Activated T-cell treated with anti-CD3 and anti-CD28 coated beads for 24 hours (primary cell): ENCODE data around the gene GPR42.

Experiments used
- DNase-seq: peaks from one replicate; pipeline ENCODE4 v3.0.0-alpha.2; 2020; ENCODE audit warnings: low read depth

GPR42 gene

DNA sequence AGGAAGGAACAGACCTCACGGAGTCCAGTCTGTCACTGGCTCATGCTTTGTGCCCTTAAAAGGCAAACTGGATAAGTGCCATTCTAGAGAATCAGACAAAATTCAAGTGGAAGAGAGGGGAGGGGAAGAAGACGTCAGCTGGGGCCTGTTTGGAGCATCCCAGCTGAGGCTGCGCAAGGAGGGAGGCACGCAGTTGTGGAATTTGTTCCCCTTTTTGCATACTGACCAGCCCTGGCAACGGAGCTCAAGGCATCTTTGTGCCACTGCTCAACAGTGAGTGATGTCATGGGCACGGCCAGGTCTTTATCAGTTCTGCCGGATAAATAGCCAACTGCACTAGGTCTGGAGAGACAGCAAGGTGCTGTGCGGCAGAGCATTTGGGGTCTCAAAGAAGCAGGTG is at the start of gene GPR42:
Gene GPR42 (plus strand): TSS at position 347 of the 400 bp plus-strand sequence. CDS start 292 bp downstream, outside the sequence.
- DNase-seq, result no peak

- DNase-seq, result no peak
Measured at GRCh38 chr19:35321291-35321690, 49.6 kb upstream of the GPR42 start.

- no peak for DNase-seq
Measured at GRCh38 chr19:35322014-35322413, 48.9 kb upstream of the GPR42 start.

GRCh38 chr19:35327642-35328041 is 43.2 kb upstream of the GPR42 start:
- DNase-seq, result no peak

GRCh38 chr19:35328851-35329285 is 42.0 kb upstream of the GPR42 start, which contains the start of gene CD22:
Gene CD22 (plus strand): TSS chr19:35329187. CDS start chr19:35332041, 2,854 bp downstream.
- no peak for DNase-seq

GRCh38 chr19:35329323-35329722 is 41.5 kb upstream of the GPR42 start:
- no peak for DNase-seq

DNA sequence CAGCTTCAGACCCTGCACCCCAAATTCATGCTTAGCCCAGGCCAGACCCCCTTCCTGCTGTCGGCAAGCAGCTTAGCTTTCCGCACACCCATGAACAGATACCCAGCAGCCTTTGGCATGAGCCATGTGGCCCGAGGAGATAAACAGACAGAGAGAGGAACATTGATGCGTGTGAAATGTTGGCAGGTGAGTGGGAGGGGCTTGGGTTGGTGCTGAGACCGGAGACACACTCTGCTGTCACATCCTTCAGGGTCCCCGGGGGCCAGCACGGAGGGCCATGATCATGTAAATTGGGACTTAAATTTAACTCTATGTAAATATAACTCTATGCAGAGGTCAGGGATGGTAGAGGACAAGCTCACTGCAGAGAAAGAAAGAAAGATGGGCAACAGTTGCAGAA is 40.4 kb upstream of the GPR42 start:
- DNase-seq, result no peak

DNA sequence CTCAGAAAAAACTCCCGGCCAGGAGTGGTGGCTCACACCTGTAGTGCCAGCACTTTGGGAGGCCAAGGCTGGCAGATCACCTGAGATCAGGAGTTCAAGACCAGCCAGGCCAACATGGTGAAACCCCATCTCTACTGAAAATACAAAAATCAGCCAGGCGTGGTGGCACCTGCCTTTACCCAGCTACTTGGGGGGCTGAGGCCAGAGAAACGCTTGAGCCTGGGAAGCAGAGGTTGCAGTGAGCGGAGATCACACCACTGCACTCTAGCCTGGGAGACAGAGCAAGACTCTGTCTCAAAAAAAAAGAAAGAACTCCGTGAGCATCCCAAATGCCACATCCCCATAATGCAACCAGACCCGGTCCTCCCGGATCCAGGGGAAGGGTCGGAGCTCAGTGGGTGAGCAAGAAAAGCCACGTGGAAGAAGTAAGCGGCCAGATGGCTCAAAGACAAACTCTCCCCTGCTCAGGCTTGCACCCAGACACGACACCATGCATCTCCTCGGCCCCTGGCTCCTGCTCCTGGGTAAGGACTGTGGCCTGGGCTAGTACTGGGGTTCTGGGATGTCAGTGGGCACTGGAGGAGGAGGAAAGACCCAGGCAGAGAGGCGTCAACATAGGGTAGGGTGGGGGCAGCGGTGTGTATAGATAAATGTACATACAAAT is 39.2 kb upstream of the GPR42 start:
- no peak for DNase-seq

GRCh38 chr19:35332817-35333216 is 38.1 kb upstream of the GPR42 start:
- DNase-seq, result no peak

DNA sequence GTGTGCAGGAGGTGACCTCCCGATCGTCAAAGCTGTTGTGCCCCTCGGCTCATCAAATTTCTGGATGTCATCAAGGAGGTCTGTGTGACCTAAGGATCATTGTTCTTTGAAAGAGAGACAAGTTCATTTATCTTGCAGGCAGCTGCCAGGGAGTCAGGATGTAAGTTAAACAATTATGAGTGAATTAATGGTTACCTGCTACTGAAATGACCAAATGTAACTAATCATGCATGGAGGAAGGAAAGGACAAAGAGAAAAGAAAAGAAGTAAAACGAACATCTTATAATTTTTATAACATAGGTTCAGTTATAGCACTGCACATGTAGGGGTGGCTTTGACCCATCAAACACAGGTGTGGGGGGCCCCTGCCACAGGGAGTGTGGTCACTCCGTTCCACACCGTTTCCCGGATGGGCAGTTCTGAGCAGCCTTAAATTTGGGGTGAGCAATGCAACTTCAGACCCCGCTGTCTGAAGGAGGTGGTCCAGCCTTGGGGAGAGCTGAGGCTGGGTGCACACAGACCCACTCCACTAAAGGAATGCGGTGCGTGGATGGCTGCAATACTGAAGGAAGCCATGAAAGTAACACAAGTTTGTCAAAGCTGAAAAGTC is 36.6 kb upstream of the GPR42 start:
- DNase-seq, result no peak

DNA sequence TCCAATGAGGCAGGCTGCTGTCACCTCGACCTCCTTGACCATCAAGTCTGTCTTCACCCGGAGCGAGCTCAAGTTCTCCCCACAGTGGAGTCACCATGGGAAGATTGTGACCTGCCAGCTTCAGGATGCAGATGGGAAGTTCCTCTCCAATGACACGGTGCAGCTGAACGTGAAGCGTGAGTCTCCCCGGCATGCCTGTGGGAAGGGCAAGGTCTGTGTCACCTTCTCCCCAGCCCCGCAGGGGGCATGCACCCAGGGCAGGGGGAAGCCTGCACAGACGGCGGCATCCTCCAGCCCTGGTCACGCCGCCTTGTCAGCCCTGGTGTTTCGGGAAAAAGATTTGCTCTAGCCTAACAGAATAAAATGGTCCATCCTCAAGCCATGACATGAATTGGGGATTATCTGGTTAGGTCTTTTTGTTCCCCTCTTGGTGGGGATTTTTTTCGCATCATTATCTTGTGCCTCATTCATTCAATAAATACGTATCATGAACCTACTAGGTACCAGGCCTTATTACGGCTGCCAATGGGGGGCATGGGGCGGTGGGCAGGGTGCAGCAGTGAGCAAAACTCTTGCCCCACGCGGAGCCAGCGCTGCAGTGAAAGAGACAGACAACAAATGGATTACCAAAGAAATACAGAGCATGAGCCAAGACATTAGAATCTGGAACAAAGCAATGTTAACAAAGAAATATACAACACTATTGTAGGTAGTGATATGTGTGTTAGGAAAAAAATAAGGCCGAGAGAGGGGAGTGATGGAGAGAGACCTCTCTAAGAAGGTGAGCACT is 34.5 kb upstream of the GPR42 start:
- DNase-seq, result no peak

DNA sequence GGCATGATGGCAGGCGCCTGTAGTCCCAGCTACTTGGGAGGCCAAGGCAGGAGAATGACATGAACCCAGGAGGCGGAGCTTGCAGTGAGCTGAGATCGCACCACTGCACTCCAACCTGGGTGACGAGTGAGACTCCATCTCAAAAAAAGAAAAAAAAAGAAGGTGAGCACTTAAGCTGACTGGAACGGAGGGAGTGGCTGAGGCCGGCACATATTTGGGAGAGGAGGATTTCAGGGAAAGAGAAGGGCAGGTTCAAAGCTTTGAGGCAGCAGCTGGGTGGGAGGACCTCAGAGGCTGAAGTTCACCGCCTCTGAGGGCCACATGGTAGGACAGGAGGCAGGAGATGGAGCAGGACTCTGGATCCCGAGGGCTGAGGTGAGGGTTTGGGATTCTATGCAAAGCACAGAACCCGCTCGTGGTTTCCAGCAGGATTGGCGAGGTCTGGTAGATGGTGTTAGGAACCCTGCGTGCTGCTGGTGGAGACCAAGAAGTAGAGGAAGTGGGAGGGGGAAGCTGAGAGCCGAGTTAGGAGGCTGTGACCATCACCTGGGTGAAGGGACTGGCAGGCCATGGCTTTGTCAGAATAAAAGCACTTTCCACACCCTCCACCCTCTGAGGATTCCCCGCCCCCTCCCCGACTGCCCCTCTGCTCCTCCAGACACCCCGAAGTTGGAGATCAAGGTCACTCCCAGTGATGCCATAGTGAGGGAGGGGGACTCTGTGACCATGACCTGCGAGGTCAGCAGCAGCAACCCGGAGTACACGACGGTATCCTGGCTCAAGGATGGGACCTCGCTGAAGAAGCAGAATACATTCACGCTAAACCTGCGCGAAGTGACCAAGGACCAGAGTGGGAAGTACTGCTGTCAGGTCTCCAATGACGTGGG is 33.5 kb upstream of the GPR42 start:
- DNase-seq, result no peak

GRCh38 chr19:35337984-35338296 is 32.9 kb upstream of the GPR42 start:
- no peak for DNase-seq

- no peak for DNase-seq
Measured at GRCh38 chr19:35340431-35340830, 30.4 kb upstream of the GPR42 start.

DNA sequence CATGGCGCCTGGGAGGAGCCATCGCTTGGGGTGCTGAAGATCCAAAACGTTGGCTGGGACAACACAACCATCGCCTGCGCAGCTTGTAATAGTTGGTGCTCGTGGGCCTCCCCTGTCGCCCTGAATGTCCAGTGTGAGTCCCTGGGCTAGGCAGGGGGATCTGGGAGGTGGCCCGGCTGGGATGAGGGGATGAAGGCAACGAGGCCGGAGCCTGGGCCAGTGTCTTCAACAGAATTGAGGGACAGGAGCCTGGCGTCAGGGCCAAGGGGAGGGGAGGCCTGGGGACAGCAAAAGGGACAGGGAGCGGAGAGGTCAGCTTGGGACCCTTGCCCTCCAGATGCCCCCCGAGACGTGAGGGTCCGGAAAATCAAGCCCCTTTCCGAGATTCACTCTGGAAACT is 29.9 kb upstream of the GPR42 start:
- DNase-seq, result no peak

DNA sequence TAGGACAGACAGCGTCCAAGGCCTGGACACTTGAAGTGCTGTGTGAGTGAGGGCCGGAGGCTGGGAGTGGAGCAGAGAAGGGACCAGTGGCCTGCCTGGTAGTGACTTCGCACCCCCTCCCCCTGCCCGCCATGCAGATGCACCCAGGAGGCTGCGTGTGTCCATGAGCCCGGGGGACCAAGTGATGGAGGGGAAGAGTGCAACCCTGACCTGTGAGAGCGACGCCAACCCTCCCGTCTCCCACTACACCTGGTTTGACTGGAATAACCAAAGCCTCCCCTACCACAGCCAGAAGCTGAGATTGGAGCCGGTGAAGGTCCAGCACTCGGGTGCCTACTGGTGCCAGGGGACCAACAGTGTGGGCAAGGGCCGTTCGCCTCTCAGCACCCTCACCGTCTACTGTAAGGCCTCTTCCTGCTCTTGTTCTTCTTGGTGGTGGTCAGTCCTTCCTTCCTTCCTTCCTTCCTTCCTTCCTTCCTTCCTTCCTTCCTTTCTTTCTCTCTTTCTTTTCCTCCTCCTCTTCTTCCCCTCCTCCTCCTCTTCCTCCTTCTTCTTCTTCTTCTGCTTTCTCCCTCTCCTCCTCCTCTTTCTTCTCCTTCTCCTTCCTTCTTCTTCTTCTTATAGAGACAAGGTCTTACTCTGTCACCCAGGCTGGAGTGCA is 29.2 kb upstream of the GPR42 start:
- DNase-seq, result no peak

DNA sequence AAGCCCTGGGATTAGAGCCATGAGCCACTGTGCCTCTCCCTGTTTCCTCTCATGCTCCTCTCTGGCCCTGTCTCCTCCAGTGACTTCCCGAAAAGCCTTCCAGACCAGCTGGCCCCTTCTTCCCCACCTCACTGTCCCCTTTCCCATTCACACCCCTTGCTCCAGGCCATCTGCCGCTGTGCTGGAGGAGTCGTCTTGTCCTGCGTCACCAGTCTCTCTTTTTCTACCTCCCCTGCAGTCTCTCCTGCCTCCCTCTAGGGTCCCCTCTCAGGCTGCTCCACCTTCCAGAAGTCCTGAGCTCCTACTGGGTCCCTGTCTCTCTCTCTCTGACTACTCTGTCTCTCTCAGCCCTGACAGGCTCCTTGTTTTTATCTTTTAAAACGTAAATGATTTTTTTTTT is 28.4 kb upstream of the GPR42 start:
- DNase-seq, result no peak

GRCh38 chr19:35344511-35345031 is 26.3 kb upstream of the GPR42 start:
- no peak for DNase-seq

- DNase-seq, result no peak
Measured at GRCh38 chr19:35345671-35346111, 25.2 kb upstream of the GPR42 start.

DNA sequence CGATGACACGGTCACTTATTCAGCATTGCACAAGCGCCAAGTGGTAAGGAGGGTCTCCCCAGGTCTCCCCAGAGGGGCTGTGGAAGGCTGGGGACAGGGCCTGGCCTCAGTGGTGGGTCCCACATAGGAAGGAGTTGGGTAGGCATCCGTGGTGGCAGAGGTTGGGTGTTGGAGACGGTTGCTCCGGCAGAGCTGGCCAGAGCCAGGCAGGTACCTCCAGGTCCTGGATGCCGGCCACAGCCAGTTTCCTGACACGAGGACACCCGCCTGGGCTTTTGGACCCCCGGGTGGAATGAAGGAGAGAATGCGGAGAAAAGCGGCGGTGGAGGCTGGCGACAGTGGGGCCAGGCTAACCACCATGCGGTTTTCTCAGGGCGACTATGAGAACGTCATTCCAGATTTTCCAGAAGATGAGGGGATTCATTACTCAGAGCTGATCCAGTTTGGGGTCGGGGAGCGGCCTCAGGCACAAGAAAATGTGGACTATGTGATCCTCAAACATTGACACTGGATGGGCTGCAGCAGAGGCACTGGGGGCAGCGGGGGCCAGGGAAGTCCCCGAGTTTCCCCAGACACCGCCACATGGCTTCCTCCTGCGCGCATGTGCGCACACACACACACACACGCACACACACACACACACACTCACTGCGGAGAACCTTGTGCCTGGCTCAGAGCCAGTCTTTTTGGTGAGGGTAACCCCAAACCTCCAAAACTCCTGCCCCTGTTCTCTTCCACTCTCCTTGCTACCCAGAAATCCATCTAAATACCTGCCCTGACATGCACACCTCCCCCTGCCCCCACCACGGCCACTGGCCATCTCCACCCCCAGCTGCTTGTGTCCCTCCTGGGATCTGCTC is 24.4 kb upstream of the GPR42 start:
- DNase-seq, result peak; percentile 59
